HG02642 (cell line): ENCODE data around the gene AP5M1.
A peak's percentile ranks its signal among the peaks of the same experiment; 100 is the strongest.
"Not testable (repeated sequence)": the region's sequence is repeated elsewhere in the genome, so short reads cannot be mapped to it uniquely, and the experiment has no call there.

ENCODE experiments used
- ATAC-seq: cut with Tn5 transposase; IDR thresholded peaks from one replicate; pipeline ENCODE4 v1.9.1; 2021; ENCODE audit warnings: mild to moderate bottlenecking; ENCODE audit not compliant: unreplicated experiment, poor library complexity

Gene AP5M1

DNA sequence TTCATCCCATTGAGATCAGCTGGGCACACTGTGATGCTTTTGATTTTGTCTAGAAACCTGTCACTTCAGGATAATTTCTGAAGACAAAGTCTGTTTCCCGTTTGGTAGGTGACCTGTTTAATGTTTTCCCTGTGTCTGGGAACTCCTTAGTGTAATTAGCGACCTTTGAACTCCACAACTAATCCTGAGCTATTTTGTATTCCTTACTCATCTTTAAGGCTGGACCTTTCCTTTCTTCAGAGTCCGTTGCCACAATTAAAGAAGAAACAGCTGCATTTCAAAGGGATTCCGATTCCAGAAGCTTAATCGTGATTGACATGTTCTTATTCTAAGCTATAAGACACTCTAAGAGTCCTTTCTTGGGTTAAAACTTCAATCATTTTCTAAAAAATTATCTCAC is 22.0 kb downstream of the AP5M1 start:
- no peak for ATAC-seq

DNA sequence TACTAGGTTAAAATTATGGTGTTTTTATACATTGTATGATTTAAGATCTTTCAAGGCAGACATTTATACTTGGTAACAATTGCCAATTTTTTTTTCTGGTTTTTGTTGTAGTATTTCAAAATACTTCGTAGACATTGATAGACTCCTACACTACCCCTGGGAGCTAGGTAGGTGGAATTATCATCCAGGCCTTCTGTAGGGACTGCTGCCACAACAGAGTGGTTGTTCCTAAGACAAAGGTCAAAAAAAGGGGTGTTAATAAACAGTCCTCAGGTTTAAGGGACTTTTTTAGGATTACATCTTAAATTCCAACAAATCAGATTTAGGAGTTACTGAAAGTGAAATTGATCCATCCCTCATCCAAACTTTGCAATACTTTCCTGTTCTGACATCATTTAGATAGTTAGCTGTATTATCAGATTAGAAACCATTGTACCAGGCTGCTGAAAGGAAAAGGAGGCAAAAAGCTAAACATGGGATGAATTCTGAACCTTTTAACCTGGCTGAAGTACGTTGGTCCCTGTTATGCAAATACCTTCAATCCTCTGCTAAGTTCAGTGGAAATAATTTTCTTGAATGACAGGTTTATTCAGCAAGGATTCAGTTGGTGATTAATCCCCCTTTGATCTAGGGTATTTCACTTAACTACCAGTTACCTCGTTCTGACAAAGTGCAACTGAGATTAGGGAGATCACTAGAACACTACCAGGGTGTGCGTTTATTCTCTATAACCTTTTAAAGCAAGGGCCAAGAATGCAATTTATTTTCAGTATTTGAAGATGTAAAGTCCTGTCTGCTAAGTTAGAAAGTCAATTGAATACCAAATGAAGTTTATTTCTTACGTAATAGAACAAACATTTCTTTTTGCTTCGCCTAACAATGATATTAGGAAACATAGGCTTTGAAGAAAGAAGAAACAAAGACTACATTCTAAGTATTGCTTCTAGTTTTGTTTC is 23.2 kb downstream of the AP5M1 start:
- ATAC-seq: no peak

DNA sequence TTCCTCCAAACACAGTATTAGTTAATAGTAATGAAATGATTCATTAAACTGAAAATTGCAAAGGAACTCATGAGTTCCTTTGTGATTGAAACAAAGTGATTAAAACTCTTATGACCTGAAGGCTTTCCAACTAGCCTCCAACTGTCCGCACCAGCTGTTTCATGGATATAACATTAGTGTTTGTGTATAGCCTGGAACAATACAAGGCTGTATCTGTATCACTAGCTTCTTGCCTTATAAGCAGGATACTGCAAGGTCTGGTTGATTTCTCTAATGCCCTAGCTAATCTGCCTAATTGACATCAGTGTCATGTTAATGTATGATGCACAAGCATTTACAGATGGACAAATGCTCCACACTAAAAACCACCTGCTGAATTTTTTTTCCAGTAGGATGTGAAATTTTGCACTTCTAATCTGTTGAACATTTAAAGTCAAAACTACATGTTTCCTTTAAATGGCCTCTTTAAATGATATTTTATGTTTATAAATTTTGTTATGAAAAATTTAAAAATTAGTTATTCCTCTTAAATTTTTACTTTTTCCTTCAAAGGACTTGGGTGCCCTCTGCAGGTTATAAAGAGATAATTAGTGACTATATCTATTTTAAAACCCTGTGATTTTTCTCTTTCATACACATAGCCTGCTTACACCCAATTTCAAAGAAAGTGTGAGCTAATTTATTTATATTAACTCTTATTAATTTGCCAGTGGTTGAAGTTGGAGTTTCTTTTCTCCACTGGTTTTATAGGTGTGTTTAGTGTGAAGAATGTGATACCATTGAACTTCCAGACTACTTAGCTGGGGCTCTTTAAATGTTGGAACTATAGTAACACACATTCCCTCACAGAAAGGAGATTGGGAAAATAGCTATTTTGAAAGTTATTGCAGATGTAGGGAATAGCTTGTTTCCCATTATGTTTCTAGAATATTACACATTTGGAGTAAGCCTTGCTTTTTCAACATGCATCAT is 25.4 kb downstream of the AP5M1 start:
- no peak for ATAC-seq

DNA sequence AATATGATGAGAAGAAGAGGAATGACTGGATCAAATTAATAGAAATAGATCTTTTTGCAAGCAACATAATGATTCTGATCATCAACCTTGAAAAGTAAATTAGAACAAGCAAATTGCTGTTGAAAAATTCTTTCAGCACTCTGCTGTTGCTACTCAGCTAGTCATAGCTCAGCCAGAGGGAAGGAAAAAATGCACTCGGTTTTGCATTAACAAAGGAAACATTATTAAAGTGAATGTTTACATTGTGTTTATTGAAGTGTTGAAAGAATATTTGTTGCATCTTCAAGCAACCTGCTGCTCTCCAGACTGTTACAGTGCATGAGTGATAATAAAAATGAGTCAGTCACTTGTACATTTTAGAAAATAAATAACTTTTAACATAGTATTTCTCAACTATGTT is 26.5 kb downstream of the AP5M1 start:
- no peak for ATAC-seq

DNA sequence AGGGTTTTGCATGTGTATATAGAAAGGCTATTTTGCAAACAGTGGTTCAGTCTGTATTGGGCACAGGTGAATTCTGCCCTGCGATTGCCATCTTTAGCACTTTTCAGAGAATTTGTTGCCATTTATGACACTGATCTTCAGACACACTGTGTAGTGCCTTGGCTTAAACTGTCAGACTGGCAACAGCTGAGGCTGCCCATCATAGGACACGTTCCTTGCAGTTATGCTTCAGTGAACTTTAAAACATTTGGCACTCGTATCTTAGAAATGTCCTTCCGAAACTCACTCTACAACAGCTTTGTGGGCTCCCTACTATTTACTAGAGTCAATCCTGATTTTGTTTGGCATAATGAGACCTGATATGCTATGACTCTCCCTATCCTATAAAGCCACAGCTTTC is 29.1 kb downstream of the AP5M1 start:
- ATAC-seq: no peak

DNA sequence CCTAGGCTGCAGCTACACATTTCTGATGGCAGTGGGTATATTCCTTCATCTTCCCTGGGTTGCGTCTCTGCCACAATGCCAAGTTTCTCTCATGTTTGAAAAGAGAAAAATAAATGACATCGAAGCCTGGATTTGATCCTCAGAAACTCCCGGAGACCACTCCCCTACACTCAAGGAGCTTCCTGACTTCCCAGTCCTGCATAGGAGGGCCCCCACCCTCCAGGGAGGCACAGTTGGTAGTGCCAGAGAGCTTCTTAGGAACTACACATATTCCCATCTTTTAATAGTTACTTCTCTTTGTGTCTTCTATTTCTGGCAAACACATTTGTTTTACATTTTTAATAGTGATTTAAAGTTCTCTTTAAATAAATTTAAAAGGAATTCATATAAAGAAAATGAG is 30.7 kb downstream of the AP5M1 start:
- ATAC-seq: no peak

DNA sequence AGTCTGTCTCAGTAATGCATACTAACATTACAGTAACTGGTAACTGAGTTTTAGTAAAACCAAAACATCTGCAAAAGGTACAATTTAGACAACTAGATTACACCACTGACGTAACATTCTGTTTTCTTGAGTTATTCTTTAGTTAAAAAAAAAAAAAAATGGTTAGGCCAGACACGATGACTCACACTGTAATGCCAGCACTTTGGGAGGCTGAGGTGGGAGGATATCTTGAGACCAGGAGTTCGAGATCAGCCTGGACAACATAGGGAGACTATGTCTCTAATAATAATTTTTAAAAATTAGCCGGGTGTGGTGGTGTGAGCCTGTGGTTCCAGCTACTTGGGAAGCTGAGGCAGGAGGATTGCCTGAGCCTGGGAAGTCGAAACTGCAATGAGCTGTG is 34.1 kb downstream of the AP5M1 start:
- no peak for ATAC-seq

DNA sequence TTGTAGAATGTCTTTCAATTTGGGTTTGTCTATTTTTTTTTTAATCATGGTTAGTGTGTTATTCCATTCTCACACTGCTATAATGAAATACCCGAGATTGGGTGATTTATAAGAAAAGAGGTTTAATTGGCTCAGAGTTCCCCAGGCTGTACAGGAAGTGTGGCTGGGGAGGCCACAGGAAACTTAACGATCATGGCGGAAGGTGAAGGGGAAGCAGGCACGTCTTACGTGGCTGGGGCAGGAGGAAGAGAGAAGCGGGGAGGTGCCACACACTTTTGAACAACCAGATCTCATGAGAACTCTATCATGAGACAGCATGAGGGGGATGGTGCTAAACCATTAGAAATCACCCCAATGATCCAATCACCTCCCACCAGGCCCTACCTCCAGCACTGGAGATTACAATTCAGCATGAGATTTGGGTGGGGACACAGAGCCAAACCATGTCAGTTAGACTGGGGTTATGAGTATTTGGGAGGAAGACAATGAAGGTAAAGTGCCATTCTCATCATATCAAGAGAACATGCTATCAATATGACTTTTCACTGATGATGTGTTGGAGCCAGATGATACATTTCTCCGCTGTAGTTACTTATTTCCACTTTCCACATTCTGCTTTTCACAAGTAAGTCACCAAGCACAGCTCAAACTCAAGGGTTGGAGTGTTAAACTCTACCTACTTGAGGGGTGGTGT is 45.8 kb downstream of the AP5M1 start:
- ATAC-seq: no peak

DNA sequence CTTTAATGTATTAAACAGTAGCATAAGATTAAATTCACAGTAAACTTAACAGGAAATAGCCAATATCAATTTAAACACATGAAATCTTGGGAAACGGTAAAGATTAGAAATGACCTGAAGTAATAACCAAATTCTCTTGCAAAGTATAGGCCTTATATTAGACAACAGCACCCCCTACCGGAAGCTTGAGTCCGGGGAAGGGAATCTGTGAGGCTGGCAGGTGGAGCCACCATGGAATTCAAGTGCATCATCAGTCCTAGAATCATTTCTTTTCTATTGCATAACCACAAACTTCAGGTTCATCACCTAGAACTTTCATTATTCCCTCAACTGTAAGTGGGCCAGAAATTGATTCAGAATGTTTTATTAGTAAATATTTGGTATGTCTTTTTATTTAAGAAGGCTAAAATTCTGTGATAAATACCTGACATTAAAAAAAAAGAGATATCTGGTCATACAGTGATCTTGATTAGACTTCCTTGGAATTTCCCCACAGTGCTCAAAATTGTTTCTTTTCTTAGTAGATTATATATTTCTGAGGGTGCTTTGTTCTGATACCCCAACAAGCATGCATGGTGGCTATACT is 48.6 kb downstream of the AP5M1 start:
- ATAC-seq: no peak

DNA sequence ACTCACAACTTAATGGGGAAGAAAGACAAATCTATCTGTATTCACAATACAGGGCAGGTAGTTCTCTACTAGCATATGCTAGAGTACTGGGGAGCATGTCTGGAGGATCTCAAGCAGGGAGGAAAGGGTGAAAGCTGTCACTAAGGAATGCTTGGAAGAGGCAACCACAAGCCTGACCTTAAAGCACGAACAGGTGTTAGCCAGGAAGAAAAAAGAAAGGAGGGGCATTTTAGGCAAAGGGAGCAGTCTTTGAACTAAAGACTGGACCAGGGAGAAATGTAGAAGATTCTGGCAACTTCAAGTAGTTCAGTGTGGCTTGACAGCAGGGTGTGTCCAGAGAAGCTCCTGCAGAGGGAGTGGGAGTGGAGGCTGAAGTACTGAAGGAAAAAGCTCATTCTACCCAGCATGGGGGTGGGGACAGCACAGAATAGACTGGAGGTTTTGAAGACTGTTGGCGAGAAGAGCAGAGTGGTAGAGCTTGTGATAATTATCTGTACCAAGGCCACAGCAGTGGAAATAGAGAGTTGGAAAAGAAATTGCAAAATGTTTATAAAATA is 50.9 kb downstream of the AP5M1 start:
- no peak for ATAC-seq

DNA sequence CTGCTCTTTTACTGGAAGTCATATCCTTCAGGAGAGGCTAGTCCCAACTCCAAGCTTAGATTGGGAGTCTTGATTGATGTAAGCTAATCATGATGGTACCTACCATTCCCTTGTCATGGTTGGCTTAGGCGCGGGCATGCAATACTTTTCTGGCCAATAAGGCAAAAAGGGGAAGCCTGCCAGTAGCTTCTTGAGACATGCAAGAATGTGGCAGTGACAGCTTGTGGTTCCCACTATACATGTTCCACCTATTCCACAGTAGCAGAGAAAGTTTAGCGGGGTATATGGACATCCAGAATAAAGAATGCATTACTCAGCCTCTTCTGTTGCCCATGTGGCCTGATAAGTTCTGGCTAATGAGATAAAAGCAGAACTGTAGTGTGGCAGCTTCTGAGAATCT is 55.0 kb downstream of the AP5M1 start:
- ATAC-seq: no peak

DNA sequence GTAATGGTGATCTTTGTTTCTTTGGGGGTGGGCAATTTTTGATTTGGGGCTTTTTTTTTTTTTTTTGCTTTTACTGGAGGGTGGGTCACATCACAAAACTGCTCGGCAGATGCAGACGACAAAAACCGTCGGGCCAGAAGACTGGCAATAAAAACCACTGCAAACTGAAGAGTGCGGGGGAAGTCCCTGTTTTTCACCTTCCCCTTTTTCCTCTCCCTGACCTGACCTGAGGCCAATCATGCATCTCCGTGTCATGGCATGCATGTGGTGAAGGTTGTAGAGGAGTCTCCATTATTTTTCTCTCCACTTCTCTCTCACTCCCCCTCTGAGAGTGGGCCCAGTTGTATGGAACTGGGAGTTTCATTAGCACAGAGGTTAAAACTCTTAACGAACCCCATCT is 57.5 kb downstream of the AP5M1 start:
- peak; percentile 80 for ATAC-seq

DNA sequence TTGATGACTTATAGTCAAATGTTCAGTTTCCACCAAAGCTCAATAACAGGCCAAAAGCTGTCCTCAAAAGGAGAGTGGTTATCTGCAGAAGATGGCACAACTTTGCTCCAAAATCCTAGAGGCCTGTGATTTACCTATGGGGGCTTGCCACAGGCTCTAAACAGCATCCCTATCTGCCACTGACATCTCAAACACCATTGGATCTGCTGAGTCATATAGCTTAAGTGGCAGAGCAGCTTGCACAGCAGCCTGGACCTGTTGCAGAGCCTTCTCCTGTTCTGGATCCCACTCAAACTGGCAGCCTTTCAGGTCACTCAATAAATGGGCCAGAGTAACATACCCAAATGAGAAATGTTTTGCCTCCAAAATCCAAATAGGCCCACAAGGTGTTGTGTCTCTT is 61.1 kb downstream of the AP5M1 start:
- ATAC-seq: no peak

DNA sequence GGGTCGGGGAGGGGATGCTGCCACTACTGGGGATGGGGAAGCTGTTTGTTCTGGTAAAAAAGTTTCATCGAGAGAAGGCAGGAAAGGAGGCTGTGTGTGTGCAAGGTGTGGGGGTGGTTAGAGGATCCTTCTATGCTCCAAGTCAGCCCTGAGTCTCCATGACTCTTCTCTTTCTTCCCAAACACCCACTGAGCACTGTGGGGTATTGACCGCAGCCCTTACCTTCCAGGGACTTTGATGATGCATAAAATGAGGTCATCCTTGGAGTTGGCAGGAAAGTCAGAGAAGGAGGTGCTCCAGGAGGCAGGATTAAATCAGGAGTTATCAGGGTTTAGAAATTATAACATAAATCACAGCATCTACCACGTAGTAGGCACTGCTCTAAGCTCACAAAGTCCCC is 63.7 kb downstream of the AP5M1 start:
- not testable (repeated sequence) for ATAC-seq

DNA sequence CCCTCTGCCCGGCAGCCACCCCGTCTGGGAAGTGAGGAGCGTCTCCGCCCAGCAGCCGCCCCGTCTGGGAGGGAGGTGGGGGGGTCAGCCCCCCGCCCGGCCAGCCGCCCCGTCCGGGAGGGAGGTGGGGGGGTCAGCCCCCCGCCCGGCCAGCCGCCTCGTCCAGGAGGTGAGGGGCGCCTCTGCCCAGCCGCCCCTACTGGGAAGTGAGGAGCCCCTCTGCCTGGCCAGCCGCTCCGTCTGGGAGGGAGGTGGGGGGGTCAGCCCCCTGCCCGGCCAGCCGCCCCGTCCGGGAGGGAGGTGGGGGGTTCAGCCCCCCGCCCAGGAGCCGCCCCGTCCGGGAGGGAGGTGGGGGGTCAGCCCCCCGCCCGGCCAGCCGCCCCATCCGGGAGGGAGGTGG is 65.0 kb downstream of the AP5M1 start:
- ATAC-seq: not testable (repeated sequence)

DNA sequence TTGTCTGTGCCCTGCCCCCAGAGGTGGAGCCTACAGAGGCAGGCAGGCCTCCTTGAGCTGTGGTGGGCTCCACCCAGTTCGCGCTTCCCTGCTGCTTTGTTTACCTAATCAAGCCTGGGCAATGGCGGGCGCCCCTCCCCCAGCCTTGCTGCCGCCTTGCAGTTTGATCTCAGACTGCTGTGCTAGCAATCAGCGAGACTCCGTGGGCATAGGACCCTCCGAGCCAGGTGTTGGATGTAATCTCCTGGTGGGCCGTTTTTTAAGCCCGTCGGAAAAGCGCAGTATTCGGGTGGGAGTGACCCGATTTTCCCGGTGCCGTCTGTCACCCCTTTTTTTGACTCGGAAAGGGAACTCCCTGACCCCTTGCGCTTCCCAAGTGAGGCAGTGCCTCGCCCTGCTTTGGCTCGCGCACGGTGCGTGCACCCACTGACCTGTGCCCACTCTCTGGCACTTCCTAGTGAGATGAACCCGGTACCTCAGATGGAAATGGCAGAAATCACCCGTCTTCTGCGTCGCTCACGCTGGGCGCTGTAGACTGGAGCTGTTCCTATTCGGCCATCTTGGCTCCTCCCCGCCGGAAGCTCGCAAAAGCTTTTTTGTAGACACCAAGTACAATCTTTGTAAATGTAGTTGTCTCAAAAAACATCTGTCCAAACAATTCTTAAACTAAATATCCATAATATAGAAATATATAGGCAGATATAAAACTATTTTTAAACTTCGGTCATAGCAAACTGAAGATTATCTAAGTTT is 75.0 kb downstream of the AP5M1 start:
- ATAC-seq: not testable (repeated sequence)

DNA sequence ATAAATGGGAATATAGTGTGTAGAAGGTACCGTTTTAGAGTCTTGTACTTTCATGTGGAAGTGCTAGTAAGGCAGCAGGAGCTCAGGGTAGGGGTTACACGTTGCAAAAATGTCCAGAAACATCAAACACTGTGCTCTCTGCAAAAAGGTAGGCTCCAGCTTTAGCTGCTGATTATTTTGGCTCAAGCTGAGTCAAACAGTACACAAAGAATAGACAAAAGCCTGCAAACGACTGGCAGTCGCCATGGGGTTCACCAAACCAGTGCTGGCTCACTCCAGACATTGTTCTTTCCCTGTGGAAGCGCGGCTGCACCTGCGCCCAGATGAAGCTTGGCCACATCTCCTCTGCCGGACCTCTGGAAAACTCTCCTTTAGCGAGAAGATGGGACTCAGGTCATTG is 76.3 kb downstream of the AP5M1 start:
- ATAC-seq: no peak

DNA sequence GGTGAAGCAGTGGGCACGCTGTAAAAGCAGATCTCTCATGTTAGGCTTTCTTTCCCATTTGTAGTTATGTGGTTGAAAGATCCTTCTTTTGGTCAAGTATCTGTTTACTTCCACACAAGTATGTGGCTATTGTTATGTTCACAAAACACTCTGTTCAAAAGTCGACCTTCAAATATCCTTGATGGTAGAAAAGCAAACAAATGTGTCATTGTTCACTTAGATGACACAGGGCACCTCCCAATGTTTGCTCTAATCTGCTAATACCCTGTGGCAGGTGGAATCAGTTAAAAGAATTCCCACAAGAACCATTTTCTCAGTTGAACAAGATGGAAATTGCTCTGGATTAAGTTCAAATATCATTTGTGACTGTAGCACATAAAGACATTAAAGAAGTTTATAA is 78.0 kb downstream of the AP5M1 start:
- no peak for ATAC-seq
